Sigmoid colon (tissue), 7 donors: ENCODE data around the gene EMC10. TPM values are rescaled to one million over a fixed set of nuclear protein-coding genes. Genes with fewer than 3 reads are reported as not detected.

Source experiments
- DNase-seq: peaks from one replicate; pipeline ENCODE4 v3.0.0-alpha.2; 2019
- H3K27ac ChIP-seq, 4 donors: fragments of 200-600 bp; sonication (generic); one replicate each; pipeline ENCODE4 v1.5.1; 2016 to 2019; ENCODE audit warnings: mild to moderate bottlenecking in 1 of 4
- H3K27me3 ChIP-seq, 3 donors: fragments of 200-600 bp; sonication (generic); one replicate each; pipeline ENCODE4 v1.5.1; 2019; ENCODE audit warnings: mild to moderate bottlenecking in 1 of 3
- H3K36me3 ChIP-seq, 4 donors: fragments of 200-600 bp; sonication (generic); one replicate each; pipeline ENCODE4 v1.5.1; 2016 to 2019
- H3K4me1 ChIP-seq, 4 donors: fragments of 200-600 bp; sonication (generic); one replicate each; pipeline ENCODE4 v1.5.1; 2017 to 2019
- H3K4me3 ChIP-seq, 4 donors: fragments of 200-600 bp; sonication (generic); one replicate each; pipeline ENCODE4 v1.5.1; 2017 to 2019; ENCODE audit warnings: mild to moderate bottlenecking in 2 of 4, moderate library complexity in 1 of 4
- H3K9me3 ChIP-seq, 4 donors: fragments of 200-600 bp in 3 of 4; sonication (generic) in 3 of 4; one replicate each; pipeline versions ENCODE4 v1.5.1 to v1.6.1; 2013 to 2019
- CTCF ChIP-seq, 4 experiments: fragments of 450-650 bp in 3 of 4; fragments of 200-600 bp in 1 of 4; IDR thresholded peaks; one replicate each; pipeline ENCODE4 v1.5.1; 2016 to 2019; ENCODE audit warnings: antibody characterized with exemption in 4 of 4, mild to moderate bottlenecking in 3 of 4, moderate library complexity in 2 of 4
- EP300 ChIP-seq, 4 donors: sonication (generic); formaldehyde crosslinking; IDR thresholded peaks; one replicate each; pipeline ENCODE4 v1.6.1; 2017; ENCODE audit warnings: antibody characterized with exemption in 4 of 4
- POLR2A ChIP-seq, 2 donors: fragments of 450-650 bp; IDR thresholded peaks; one replicate each; pipeline ENCODE4 v1.6.1; 2016; ENCODE audit warnings: antibody characterized with exemption in 2 of 2, mild to moderate bottlenecking in 2 of 2, moderate library complexity in 2 of 2
- POLR2AphosphoS5 ChIP-seq, 4 donors: sonication (generic); formaldehyde crosslinking; IDR thresholded peaks; one replicate each; pipeline ENCODE4 v1.6.1; 2017; ENCODE audit warnings: antibody characterized with exemption in 4 of 4
- WGBS, 2 donors: extraction: QIAGEN DNeasy Blood & Tissue Kit; methylation state at CpG; one replicate each; pipeline ENCODE4 v1.1.7; 2013; 5-methylcytosine and 5-hydroxymethylcytosine counted together
- intact Hi-C: fragments of 100-400 bp; cut with DNase I; formaldehyde crosslinking; loops from one replicate; pipeline ENCODE4 v1.15.1; 2023
- polyA plus RNA-seq, 3 donors: library from polyadenylated mRNA; stranded (reverse); fragments of 200-250 nt; gene quantifications; one replicate each; pipeline ENCODE4 v1.2.3, GENCODE V29; 2013
- total RNA-seq, 4 donors: library from RNA; depleted of rRNA; stranded (reverse); fragments of >200 nt; gene quantifications; one replicate each; pipeline ENCODE4 v1.1.0, GENCODE V29; 2016
- donor health status: healthy with polysubstance abuse.
- donor health status: Bipolar disorder and iron deficiency.
- donor health status: healthy.

EMC10 gene
- total and polyA plus RNA-seq, 7 donors, result 34.2 to 140 (median 41.8) TPM

GRCh38 chr19:50457300-50457699 is 19.0 kb upstream of the EMC10 start:
- peaks cover 4 to 50% (median 26%) of the 10 kb centered on the region in 3 donors for H3K27me3 ChIP-seq
- intact Hi-C loops, result no loop called here
- no peaks in the 10 kb centered on the region for H3K36me3 ChIP-seq
- no peak for DNase-seq
- WGBS, 2 donors, result 87% methylated on average over 5 of the region's 5 CpGs
- no peak overlapping the region for H3K27ac ChIP-seq
- no peak overlapping the region for H3K4me3 ChIP-seq
- H3K4me1 ChIP-seq, result no peaks in the 10 kb centered on the region
- TF ChIP-seq CTCF (IDR thresholded peaks at IDR 0.05) (no peak), POLR2AphosphoS5 (IDR thresholded peaks at IDR 0.05) (no peak), POLR2A (IDR thresholded peaks at IDR 0.05) (no peak), EP300 (IDR thresholded peaks at IDR 0.05) (no peak)
- H3K9me3 ChIP-seq, result no peaks in the 10 kb centered on the region

DNA sequence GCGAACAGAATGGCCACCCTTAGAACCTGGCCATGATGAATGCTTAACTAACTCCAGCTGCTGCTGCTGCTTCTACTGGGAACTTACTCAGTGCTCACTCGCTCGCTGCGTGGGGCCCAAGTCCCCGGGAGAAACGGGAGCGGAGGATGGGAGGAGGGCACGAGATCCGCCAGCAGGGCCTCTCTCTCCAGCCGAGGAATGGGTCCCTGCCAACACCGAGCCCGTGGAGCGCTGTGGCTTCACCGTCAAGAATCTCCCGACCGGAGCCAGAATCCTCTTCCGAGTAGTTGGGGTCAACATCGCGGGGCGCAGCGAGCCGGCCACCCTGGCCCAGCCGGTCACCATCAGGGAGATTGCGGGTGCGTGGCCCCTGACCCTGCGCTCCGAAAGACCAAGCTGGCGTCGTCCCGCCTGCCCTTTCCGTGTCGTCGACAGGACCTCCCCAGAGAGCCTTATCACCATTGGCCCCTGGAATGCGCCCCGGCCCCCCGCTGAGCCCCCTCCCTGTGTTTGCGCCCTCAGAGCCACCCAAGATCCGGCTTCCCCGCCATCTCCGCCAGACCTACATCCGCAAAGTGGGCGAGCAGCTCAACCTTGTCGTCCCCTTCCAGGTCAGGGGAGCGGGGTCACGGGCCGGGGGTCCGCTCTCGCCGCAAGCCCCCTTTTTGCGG is 17.8 kb upstream of the EMC10 start:
- TF ChIP-seq POLR2A (IDR thresholded peaks at IDR 0.05) (no peak), POLR2AphosphoS5 (IDR thresholded peaks at IDR 0.05) (no peak), EP300 (IDR thresholded peaks at IDR 0.05) (no peak), CTCF (IDR thresholded peaks at IDR 0.05) (no peak)
- intact Hi-C loops, result no loop called here
- WGBS, 2 donors, result 41 to 48% methylated on average over 50 of the region's 50 CpGs
- no peaks in the 10 kb centered on the region for H3K36me3 ChIP-seq
- H3K27ac ChIP-seq, result no peak overlapping the region
- no peaks in the 10 kb centered on the region for H3K4me1 ChIP-seq
- H3K27me3 ChIP-seq, result peaks cover 4 to 50% (median 26%) of the 10 kb centered on the region in 3 donors
- no peak overlapping the region for H3K4me3 ChIP-seq
- no peaks in the 10 kb centered on the region for H3K9me3 ChIP-seq
- DNase-seq, result no peak

DNA sequence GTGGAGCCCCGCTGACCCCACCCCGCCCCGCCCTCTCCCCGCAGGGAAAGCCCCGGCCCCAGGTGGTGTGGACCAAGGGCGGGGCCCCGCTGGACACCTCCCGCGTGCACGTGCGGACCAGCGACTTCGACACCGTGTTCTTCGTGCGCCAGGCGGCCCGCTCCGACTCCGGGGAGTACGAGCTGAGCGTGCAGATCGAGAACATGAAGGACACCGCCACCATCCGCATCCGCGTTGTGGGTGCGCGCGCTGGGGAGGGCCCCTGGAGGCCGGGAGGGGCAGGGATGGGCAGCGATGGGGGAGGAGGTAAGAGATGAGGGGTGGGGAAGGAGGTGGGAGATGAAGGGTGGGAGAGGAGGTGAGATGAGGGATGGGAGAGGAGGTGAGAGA is 17.2 kb upstream of the EMC10 start:
- intact Hi-C loops, result no loop called here
- peaks cover 4 to 50% (median 26%) of the 10 kb centered on the region in 3 donors for H3K27me3 ChIP-seq

GRCh38 chr19:50459638-50460037 is 16.7 kb upstream of the EMC10 start:
- peaks cover 4 to 50% (median 26%) of the 10 kb centered on the region in 3 donors for H3K27me3 ChIP-seq
- TF ChIP-seq CTCF (IDR thresholded peaks at IDR 0.05), result no peak
- no peak overlapping the region for H3K4me3 ChIP-seq
- no peaks in the 10 kb centered on the region for H3K36me3 ChIP-seq
- H3K9me3 ChIP-seq, result no peaks in the 10 kb centered on the region
- H3K4me1 ChIP-seq, result no peaks in the 10 kb centered on the region
- H3K27ac ChIP-seq, result no peak overlapping the region
- WGBS, 2 donors, result 20 to 62% methylated on average over 1 of the region's 1 CpG
- no peak for DNase-seq
- intact Hi-C loops, result loop anchor here (2.0 kb wide), 1 partner anchor 91 kb away; no protein-coding TSS in a partner anchor

More for the DNA sequence above, 17.2 kb upstream of the EMC10 start:
- TF ChIP-seq CTCF (IDR thresholded peaks at IDR 0.05) (no peak), POLR2AphosphoS5 (IDR thresholded peaks at IDR 0.05) (no peak), POLR2A (IDR thresholded peaks at IDR 0.05) (no peak)
- Histone ChIP-seq H3K4me3 (no peak overlapping the region), H3K9me3 (no peaks in the 10 kb centered on the region), H3K27ac (no peak overlapping the region), H3K4me1 (no peaks in the 10 kb centered on the region), H3K36me3 (no peaks in the 10 kb centered on the region)
- no peak for DNase-seq
- WGBS, 2 donors, result 41 to 60% methylated on average over 32 of the region's 32 CpGs
